H1 (cell line): ENCODE results near the gene ZBTB46. TPM values are rescaled to one million over a fixed set of nuclear protein-coding genes. Genes with fewer than 3 reads are reported as not detected.

Source experiments
- CBX8 ChIP-seq: fragments of 300-800, 300-1000 bp; sonication (generic); IDR thresholded peaks from 2 replicates; pipeline ENCODE4 v1.7.1; 2016; ENCODE audit warnings: low read depth, low read length, borderline replicate concordance
- EGR1 ChIP-seq: IDR thresholded peaks from 2 replicates; pipeline ENCODE4 v1.6.1; 2011; ENCODE audit warnings: low read depth, low read length, borderline replicate concordance
- GTF2F1 ChIP-seq: IDR thresholded peaks from 2 replicates; pipeline ENCODE4 v1.6.1; 2012; ENCODE audit warnings: low read depth, low read length, improper control_type of control experiment, borderline replicate concordance
- NANOG ChIP-seq: IDR thresholded peaks from 2 replicates; pipeline ENCODE4 v1.6.1; 2011; ENCODE audit warnings: low read length, low read depth, mild to moderate bottlenecking, inconsistent platforms; ENCODE audit not compliant: insufficient read depth, poor library complexity, severe bottlenecking
- SAP30 ChIP-seq: fragments of 300-600 bp; sonication (generic); IDR thresholded peaks from 2 replicates; pipeline ENCODE4 v1.7.1; 2012; ENCODE audit warnings: low read length, moderate library complexity, mild to moderate bottlenecking, inconsistent platforms; ENCODE audit not compliant: insufficient read depth, insufficient replicate concordance
- SIRT6 ChIP-seq: IDR thresholded peaks from one replicate; pipeline ENCODE4 v1.7.1; 2012; ENCODE audit warnings: low read length, inconsistent platforms
- polyA plus RNA-seq, 7 experiments: library from polyadenylated mRNA; depleted of rRNA in 3 of 7; stranded (reverse) in 5 of 7; unstranded in 2 of 7; fragments of >200 nt in 5 of 7; fragments of 200-250 nt in 2 of 7; gene quantifications; 1 replicate in 5 of 7; 2 replicates in 1 of 7; 4 replicates in 1 of 7; pipeline versions ENCODE4 v1.2.1 to v1.2.3, GENCODE V29; 2011 to 2013; ENCODE audit warnings: missing spikeins in 2 of 7, mixed read lengths in 2 of 7
- total RNA-seq: library from RNA; stranded (reverse); fragmentation: NEBNext Ultra II Directional; extraction: Animal tissue kit (Norgen Biotek cat#: 25700); gene quantifications from 2 replicates; pipeline ENCODE4 v1.2.1, GENCODE V29; 2021

The ZBTB46 gene
- total and polyA plus RNA-seq, 2 of the 8 experiments (the other 6 are each of a cell fraction or from before 2014, with no cell fraction given): 6.4 to 22.4 TPM

DNA sequence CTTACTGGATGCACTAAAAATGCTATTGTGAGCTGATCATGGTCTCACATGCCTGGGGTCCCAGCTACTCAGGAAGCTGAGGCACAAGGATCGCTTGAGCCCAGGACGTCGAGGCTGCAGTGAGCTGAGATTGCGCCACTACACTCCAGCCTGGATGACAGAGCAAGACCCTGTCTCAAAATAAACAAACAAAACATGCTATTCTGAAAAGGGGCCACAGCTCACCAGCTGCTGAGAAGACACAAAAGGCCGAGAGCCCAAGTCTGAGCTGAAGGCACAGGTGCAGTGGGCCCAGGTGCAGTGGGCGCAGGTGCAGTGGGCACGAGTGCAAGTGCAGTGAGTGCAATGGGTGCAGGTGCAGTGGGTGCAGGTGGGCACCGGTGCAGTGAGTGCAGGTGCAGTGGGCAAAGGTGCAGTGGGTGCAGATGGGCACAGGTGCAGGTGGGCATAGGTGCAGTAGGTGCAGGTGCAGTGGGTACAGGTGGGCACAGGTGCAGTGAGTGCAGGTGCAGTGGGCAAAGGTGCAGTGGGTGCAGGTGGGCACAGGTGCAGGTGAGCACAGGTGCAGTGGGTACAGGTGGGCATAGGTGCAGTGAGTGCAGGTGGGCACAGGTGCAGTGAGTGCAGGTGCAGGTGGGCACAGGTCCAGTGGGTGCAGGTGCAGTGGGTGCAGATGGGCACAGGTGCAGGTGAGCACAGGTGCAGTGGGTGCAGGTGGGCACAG is 16.0 kb downstream of the ZBTB46 start (continued):
- TF ChIP-seq NANOG: no peak
- no peak for TF ChIP-seq GTF2F1
- no peak for TF ChIP-seq SIRT6
- TF ChIP-seq EGR1: no peak
- TF ChIP-seq SAP30: no peak
- no peak for TF ChIP-seq CBX8
